ENCODE results near the gene NDRG3.

NDRG3 gene

GRCh38 chr20:36605399-36606157, 140.3 kb downstream of the NDRG3 start, which contains the start of gene RAB5IF:
Gene RAB5IF, plus strand, starts transcription at chr20:36605779. Its CDS starts 173 bp downstream, at chr20:36605952.
- peak; percentile 99 for DNase-seq

DNA sequence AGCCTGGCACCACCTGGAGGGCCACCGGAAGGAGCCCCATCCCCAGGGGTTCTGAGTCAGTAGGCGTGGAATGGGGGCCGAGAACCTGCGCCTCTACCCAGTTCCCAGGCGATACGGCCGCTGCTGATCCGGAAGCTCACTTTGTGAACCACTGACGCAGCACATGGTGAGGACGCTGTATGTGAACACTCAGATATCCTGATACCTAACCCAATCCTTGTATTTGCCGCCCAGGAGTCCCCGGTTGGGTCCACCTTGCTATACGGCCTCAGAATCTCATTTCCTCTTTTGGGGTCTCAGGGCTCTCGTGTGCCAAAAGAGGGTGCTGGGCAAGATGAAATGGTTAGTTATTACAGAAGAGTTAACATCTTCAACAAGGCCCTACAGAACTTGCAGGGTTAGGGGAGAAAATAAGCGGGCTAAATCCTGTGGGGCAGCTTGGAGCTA, 140.9 kb downstream of the NDRG3 start:
- peak; percentile 39 for DNase-seq

All from T-helper 9 cell (primary cell).